Body of pancreas (tissue), 4 donors: ENCODE measurements around the gene TPSB2. TPM values are rescaled to one million over a fixed set of nuclear protein-coding genes. Genes with fewer than 3 reads are reported as not detected.
"Not testable (repeated sequence)": the region's sequence is repeated elsewhere in the genome, so short reads cannot be mapped to it uniquely, and the experiment has no call there.

Experiments used
- ATAC-seq: fragments of 150-250 bp; one replicate; pipeline ENCODE4 v1.9.1; 2016
- DNase-seq, 4 donors: peaks; one replicate each; pipeline ENCODE4 v3.0.0-alpha.2; 2019
- H3K27ac ChIP-seq, 4 donors: fragments of 200-600 bp; sonication (generic); 1 replicate in 3 of 4; 2 replicates in 1 of 4; pipeline versions ENCODE4 v1.5.1 to v1.6.1; 2016 to 2019; ENCODE audit warnings: mild to moderate bottlenecking in 1 of 4, mixed read lengths in 1 of 4, moderate library complexity in 1 of 4
- H3K27me3 ChIP-seq, 2 donors: fragments of 200-600 bp; sonication (generic); one replicate each; pipeline ENCODE4 v1.6.0; 2016; ENCODE audit warnings: mild to moderate bottlenecking in 1 of 2
- H3K36me3 ChIP-seq, 2 donors: fragments of 200-600 bp; sonication (generic); replicated peaks in 1 of 2; 2 replicates each; pipeline ENCODE4 v1.5.1; 2016; ENCODE audit warnings: low read depth in 2 of 2; ENCODE audit not compliant: insufficient read depth in 1 of 2
- H3K4me1 ChIP-seq: fragments of 200-600 bp; sonication (generic); one replicate; pipeline ENCODE4 v1.6.0; 2016
- H3K4me3 ChIP-seq, 2 donors: fragments of 200-600 bp; sonication (generic); 1 replicate in 1 of 2; 2 replicates in 1 of 2; pipeline ENCODE4 v1.5.1; 2016 to 2019
- H3K9me3 ChIP-seq, 3 donors: fragments of 200-600 bp; sonication (generic); 1 replicate in 2 of 3; 2 replicates in 1 of 3; pipeline ENCODE4 v1.5.1; 2016
- POLR2A ChIP-seq, 3 donors: fragments of 450-650 bp; IDR thresholded peaks; one replicate each; pipeline ENCODE4 v1.6.1; 2016; ENCODE audit warnings: antibody characterized with exemption in 3 of 3, mild to moderate bottlenecking in 2 of 3
- WGBS, 2 donors: methylation state at CpG; one replicate each; pipeline ENCODE4 v1.1.5; 2017; 5-methylcytosine and 5-hydroxymethylcytosine counted together
- intact Hi-C: fragments of 100-400 bp; cut with DNase I; formaldehyde crosslinking; loops from one replicate; pipeline ENCODE4 v1.15.1; 2023
- total RNA-seq, 2 donors: library from RNA; depleted of rRNA; stranded (reverse); fragments of >200 nt; gene quantifications; one replicate each; pipeline ENCODE4 v1.1.0, GENCODE V29; 2016
- TF ChIP-seq, protein P1 (sequence below), 7 experiments: fragments of 450-650 bp in 4 of 7; fragments of 200-600 bp in 3 of 7; sonication (generic) in 3 of 7; IDR thresholded peaks; one replicate each; pipeline ENCODE4 v1.5.1; 2016 to 2019; ENCODE audit warnings: antibody characterized with exemption in 7 of 7

TPSB2 gene
- total RNA-seq, 2 donors from 2014 or later, result 4.4 to 21.8 TPM

DNA sequence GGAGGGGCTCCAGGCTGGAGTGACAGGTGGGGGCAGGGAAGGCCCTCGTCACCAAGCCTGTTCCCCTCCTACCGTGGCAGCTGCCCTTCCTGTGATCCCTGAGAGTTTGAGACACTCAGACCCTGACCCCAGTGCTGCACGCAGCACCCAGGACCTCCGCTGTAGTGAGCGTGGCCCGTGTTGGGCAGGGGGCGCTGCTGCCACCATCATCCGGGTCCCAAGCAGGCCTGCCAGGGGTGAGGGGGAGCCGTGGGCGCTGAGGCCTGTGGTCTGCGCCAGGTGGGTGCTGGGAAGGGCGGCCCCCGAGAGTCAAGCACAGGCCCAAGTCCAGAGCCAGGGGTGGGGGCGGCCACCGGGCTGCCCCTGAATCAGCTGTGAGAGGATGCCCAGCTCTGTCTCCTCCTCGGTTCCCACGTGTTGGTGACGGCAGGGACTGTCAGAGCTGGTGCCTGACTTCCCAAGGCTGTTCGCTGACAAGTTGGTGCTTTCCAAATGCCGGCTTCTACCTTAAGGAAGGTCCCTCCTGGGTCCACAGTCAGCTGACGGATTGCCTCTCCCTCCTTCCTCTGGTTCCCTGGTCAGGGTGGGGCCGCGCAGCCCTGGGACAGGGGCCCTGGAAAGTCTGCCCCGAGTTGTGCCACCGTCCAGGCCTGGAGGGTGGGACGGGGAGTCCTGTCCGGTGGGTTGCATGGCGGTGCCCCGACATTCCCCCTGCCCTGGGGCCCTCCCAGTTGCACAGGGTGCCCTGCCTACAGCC is 36.0 kb downstream of the TPSB2 start:
- TF ChIP-seq POLR2A (IDR thresholded peaks at IDR 0.05), result no peak
- TF ChIP-seq, protein P1, sequence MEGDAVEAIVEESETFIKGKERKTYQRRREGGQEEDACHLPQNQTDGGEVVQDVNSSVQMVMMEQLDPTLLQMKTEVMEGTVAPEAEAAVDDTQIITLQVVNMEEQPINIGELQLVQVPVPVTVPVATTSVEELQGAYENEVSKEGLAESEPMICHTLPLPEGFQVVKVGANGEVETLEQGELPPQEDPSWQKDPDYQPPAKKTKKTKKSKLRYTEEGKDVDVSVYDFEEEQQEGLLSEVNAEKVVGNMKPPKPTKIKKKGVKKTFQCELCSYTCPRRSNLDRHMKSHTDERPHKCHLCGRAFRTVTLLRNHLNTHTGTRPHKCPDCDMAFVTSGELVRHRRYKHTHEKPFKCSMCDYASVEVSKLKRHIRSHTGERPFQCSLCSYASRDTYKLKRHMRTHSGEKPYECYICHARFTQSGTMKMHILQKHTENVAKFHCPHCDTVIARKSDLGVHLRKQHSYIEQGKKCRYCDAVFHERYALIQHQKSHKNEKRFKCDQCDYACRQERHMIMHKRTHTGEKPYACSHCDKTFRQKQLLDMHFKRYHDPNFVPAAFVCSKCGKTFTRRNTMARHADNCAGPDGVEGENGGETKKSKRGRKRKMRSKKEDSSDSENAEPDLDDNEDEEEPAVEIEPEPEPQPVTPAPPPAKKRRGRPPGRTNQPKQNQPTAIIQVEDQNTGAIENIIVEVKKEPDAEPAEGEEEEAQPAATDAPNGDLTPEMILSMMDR (IDR thresholded peaks at IDR 0.05), result no peak
- Histone ChIP-seq H3K36me3 (no peaks in the 10 kb centered on the region), H3K9me3 (no peaks in the 10 kb centered on the region), H3K4me3 (no peak overlapping the region), H3K4me1 (peaks cover 6% of the 10 kb centered on the region), H3K27me3 (no peaks in the 10 kb centered on the region), H3K27ac (no peak overlapping the region)
- 65% methylated on average over 29 of the region's 29 CpGs; no CpG with 5 or more reads in 1 of the 2 donors for WGBS, 2 donors
- DNase-seq (no peak), ATAC-seq (no peak)
- intact Hi-C loops, result loop anchor here (2.0 kb wide), 1 partner anchor 87 kb away; no protein-coding TSS in a partner anchor

DNA sequence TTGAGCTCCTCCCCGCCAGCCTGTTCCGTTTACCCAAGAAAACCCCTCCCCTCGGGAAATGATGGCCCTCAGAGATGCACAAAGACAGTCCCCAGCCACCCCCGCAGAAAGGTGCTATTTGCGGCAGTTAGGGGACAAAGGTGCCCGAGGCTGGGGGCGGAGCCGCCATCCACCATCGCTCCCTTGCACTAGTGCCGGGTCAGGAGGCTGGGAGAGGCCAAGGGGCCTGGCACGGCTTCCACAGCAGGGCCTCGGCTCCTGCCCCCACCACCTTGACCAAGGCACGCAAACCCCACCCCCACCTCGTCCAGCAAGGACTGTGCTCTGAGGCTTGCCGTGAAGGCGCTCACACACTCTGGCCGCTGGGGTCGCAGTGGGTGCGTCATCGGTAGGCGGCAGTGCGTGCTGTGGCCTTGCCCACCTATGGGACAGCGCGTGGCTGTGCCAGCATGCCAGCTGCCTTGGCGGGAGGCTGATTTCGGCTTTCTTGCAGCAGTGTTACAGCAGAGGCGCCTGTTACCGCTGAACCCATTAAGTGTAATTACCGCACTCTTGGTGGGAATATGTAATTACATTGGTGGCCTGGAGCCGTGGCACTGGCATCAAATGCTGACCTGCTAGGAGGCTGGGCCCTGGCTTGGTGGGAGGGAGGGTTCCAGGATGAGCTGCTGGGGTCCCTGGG is 36.7 kb downstream of the TPSB2 start:
- peaks cover 6% of the 10 kb centered on the region for H3K4me1 ChIP-seq
- peak in 3 of 4 donors; percentile 19 to 29 (median 24) for DNase-seq
- H3K36me3 ChIP-seq, result no peaks in the 10 kb centered on the region
- no peak overlapping the region for H3K4me3 ChIP-seq
- H3K9me3 ChIP-seq, result no peaks in the 10 kb centered on the region
- H3K27me3 ChIP-seq, result no peaks in the 10 kb centered on the region
- no peak for ATAC-seq
- TF ChIP-seq, protein P1 (IDR thresholded peaks at IDR 0.05), result no peak
- TF ChIP-seq POLR2A (IDR thresholded peaks at IDR 0.05), result no peak
- intact Hi-C loops, result loop anchor here (2.0 kb wide), 1 partner anchor 86 kb away; no protein-coding TSS in a partner anchor
- no peak overlapping the region for H3K27ac ChIP-seq
- WGBS, 2 donors, result 70% methylated on average over 30 of the region's 30 CpGs; no CpG with 5 or more reads in 1 of the 2 donors

DNA sequence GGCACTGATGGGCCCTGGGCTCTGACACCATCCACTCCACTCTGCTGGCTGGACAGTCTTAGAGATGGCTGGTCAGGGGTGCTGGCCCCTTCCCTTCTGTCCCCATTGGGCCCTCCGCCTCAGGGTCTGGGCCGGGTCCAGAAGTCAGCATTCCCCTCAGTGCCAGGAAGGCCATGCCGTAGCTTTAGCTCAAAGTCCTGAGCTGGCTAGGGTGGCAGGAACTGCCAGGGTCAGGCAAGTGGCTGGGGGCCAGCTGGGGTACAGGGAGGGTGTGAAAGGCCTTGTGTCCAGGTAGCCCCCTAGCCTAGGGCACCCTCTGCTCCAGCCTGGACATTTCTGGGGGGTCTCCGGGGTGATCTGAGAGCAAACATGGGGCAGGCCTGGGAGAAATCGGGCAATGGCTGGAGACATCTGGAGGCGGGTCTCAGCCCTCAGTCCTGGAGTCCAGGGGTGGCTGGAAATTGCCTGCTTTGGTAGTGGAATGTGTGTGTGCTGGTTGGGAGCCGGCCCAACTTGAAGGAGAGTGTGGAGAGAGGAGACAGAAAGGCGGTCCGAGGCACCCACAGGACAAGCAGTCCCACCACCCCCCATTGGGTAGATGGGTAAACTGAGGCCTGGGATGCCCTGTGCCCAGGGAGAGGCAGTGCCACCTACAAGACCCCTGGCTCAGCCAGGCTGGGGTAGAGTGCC is 37.5 kb downstream of the TPSB2 start:
- ATAC-seq, result no peak
- intact Hi-C loops, result loop anchor here (2.0 kb wide), 1 partner anchor 86 kb away; no protein-coding TSS in a partner anchor
- peaks cover 6% of the 10 kb centered on the region for H3K4me1 ChIP-seq

DNA sequence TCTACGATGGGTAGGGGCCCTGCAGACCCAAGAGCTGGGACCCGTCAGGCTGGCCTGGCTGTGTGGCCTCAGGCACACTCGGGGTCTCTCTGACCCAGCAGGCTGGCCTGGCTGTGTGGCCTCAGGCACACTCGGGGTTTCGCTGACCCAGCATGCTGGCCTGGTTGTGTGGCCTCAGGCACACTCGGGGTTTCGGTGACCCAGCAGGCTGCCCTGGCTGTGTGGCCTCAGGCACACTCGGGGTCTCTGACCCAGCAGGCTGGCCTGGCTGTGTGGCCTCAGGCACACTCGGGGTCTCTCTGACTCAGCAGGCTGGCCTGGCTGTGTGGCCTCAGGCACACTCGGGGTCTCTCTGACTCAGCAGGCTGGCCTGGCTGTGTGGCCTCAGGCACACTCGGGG is 39.2 kb downstream of the TPSB2 start:
- H3K9me3 ChIP-seq, H3K27me3 ChIP-seq, H3K4me1 ChIP-seq, DNase-seq, H3K4me3 ChIP-seq, H3K36me3 ChIP-seq, ATAC-seq, H3K27ac ChIP-seq, intact Hi-C loops: not testable (repeated sequence)
- WGBS, 2 donors, result 72 to 100% methylated on average over 2 to 7 of the region's 11 CpGs

More for the DNA sequence above, 37.5 kb downstream of the TPSB2 start:
- DNase-seq, result no peak
- no peak for TF ChIP-seq POLR2A (IDR thresholded peaks at IDR 0.05)
- TF ChIP-seq, protein P1 (IDR thresholded peaks at IDR 0.05), result no peak
- Histone ChIP-seq H3K4me3 (no peak overlapping the region), H3K27ac (no peak overlapping the region), H3K9me3 (no peaks in the 10 kb centered on the region), H3K36me3 (no peaks in the 10 kb centered on the region), H3K27me3 (no peaks in the 10 kb centered on the region)
- WGBS, 2 donors, result 65 to 67% methylated on average over 9 of the region's 9 CpGs

DNA sequence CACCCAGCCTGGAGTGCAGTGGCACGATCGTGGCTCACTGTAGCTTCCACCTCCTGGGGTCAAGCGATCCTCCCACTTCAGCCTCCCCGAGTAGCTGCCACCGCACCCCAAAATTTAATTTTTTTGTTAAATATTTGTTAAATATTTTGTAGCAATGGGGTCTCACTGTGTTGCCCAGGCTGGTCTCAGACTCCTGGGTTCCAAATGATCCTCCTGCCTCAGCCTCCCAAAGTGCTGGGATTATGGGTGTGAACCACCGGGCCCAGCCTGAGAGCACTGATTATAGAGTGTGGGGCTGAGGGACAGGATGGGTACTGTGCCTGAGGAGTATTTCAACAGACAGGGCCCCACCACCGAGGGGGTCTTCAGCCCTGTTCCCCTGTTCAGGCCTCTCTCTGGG is 40.5 kb downstream of the TPSB2 start:
- no peak for DNase-seq
- ATAC-seq, result no peak
- intact Hi-C loops, result no loop called here
- H3K4me1 ChIP-seq, result peaks cover 1% of the 10 kb centered on the region
- WGBS, 2 donors, result 37 to 56% methylated on average over 6 to 7 of the region's 7 CpGs
- H3K9me3 ChIP-seq, result no peaks in the 10 kb centered on the region
- no peak overlapping the region for H3K4me3 ChIP-seq
- H3K27ac ChIP-seq, result no peak overlapping the region
- TF ChIP-seq, protein P1 (IDR thresholded peaks at IDR 0.05), result no peak
- no peak for TF ChIP-seq POLR2A (IDR thresholded peaks at IDR 0.05)
- H3K36me3 ChIP-seq, result no peaks in the 10 kb centered on the region
- no peaks in the 10 kb centered on the region for H3K27me3 ChIP-seq
